Activated CD4-positive, alpha-beta T cell treated with anti-CD3 and anti-CD28 coated beads, Interleukin-2, amount 50 U/mL, for 1 hour (primary cell): Measurements from ENCODE around the gene HYPK.
"Not testable (repeated sequence)": the region's sequence is repeated elsewhere in the genome, so short reads cannot be mapped to it uniquely, and the experiment has no call there.

Source experiments
- DNase-seq: peaks from one replicate; pipeline ENCODE4 v3.0.0-alpha.2; 2020

HYPK gene

GRCh38 chr15:43796566-43796965, 3.8 kb upstream of the HYPK start:
- no peak for DNase-seq

DNA sequence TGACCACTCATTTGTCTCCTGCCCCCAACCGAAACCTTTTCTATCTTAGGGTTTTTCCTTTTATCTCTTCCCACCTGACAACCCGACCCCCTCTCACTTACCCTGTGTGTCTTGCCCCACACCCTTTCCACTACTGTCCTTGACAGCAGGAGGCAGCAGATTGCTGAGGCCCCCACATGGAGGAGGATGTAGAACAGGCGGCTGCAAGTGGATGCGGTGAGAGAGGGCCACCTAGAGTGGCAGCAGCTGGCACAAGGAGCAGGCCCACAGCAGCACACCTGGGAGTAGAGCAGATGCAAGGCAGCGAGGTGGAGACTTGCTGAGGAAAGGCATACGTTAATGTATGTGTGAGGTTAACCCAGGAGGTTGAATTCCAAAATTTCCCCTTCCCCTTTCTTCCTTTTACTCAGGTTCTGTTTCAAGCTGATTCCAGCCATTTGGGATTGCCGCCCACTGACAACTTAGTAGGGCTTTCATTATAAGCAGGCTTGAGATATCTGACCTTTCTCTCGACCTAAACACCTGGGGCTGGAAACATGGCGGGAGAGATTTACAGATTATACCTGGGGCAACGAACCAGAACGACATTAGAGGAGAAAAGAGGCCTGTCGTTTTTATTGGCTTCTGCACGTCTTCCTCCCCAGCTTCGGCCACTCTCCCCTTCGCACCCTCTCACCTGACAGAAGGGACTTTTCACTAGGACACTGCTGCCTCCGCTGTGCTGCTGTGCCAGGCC, 1.0 kb upstream of the HYPK start:
- DNase-seq = no peak

DNA sequence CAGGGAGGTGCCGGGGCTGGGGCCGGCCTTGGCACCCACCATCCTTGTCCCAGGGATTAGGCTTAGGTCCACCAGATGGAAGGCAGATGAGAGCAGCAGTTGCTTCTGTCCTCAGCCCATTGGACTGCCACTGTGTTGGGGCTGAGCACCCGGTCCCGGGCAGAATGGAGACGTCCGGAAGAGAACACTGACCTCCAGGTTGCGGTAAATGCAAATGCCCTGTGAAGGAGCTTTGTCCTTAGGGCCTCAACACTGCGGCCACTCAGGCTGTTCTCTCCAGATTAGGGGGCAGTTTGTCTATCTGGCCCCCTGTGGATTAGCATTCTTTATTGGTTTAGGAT, 484 bp upstream of the HYPK start, which contains the start of gene SERINC4:
SERINC4 (minus strand) TSS at position 276 of the 341 bp plus-strand sequence; CDS start at position 42, 234 bp downstream.
- no peak for DNase-seq

DNA sequence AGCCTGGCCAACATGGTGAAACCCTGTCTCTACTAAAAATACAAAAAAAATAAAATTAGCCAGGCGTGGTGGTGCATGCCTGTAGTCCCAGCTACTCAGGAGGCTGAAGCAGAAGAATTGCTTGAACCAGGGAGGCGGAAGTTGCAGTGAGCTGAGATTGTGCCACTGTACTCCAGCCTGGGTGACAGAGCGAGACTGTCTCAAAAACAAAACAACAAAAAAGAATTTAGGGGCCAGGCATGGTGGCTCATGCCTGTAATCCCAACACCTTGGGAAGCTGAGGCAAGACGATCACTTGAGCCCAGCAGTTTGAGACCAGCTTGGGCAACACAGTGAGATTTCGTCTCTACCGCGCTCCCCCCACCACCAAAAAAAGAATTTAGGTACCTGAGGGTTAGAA, 2.3 kb downstream of the HYPK start:
- DNase-seq = not testable (repeated sequence)

DNA sequence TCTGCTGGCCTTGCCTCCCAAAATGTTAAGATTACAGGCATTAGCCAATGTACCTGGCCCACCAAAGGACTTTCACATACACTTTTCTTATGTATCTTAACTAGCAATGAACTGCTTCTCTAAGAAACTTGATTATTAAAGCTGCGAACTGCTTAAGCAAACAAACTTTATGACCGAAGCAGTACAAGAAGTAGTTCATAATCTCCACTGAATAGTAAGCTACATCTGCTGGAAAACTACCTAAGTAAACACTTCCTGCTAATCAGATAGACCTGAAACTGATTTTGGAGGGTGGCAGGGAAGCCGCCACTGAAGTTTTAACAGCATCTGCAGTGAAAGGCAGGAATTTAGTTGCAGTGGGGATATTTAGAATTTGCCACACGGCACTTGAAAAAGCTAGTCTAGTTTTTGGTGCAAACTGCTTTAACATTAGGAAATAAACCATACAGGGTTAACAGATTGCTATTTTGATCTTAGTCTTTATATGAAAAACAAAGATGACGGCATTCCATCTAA, 8.1 kb downstream of the HYPK start:
- DNase-seq = no peak

DNA sequence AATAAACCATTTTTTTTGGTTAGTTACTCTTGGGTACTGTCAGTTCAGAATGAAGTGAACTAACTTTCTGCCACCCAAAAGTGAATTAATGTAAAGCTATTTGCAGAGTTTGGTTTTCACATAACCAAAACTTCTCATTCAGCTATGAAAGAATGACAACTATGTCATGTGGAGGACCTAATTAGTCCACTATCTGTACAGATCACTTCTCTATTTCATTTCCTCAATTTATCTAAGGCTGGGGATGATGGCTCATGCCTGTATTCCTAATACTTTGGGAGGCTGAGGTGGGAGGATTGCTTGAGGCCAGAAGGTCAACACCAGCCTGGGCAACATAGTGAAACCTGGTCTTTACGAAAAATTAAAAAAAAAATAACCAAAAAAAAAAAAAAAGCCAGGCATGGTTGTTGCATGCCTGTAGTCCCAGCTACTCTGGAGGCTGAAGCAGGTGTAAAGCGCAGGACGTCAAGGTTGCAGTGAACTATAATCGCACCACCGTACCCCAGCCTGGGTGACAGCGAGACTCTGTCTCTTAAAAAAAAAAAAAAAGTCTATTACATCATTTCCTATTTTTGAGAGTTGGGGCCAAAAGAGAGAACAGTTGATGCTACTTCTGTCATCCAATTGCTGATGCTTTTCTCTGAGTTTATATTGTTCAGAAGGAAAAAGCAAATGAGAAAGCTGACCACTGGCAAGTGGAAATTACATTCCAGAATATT, 8.7 kb downstream of the HYPK start:
- no peak for DNase-seq

- not testable (repeated sequence) for DNase-seq
Measured at GRCh38 chr15:43815064-43815463, 14.7 kb downstream of the HYPK start.

DNA sequence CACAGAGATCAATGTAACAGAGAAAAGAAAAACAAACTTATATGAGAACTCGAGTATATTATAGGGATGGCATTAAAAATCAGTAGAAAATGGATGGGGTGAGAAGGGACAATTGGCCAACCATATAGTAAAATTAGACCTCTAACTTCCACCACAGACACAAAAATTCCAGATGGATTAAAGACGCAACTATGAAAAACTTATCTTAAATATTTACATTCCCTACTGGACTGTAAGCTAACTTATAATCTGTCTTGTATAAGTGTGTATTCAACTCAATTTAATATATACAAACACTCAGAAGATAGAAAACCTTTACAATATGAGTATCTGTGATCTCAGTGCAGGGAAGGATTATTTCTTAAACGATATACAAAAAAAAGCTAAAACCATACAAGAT, 21.1 kb downstream of the HYPK start:
- DNase-seq = no peak

- peak; percentile 87 for DNase-seq
Measured at GRCh38 chr15:43824302-43825246, 24.2 kb downstream of the HYPK start, which contains the start of gene MFAP1. Gene MFAP1 (minus strand): TSS chr15:43824690. CDS start chr15:43824569, 121 bp downstream.

DNA sequence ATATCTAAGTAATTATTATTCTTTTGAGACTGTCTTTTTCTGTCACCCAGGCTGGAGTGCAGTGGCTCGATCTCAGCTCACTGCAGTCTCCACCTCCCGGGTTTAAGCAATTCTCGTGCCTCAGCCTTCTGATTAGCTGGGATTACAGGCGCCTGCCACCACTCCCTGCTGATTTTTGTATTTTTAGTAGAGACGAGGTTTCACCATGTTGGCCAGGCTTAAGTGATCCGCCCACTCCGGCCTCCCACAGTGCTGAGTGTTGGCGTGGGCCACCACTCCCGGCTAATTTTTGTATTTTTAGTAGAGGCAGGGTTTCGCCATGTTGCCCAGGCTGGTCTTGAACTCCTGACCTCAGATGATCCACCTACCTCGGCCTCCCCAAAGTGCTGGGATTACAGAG, 24.9 kb downstream of the HYPK start:
- DNase-seq = not testable (repeated sequence)

- DNase-seq = no peak
Measured at GRCh38 chr15:43826029-43826507, 25.7 kb downstream of the HYPK start.

GRCh38 chr15:43826508-43827341, 26.3 kb downstream of the HYPK start, which contains the start of gene WDR76:
Gene WDR76 (plus strand): TSS chr15:43827002. CDS start chr15:43827033, 31 bp downstream.
- peak; percentile 50 for DNase-seq

- no peak for DNase-seq
Measured at GRCh38 chr15:43828061-43828657, 27.8 kb downstream of the HYPK start.

DNA sequence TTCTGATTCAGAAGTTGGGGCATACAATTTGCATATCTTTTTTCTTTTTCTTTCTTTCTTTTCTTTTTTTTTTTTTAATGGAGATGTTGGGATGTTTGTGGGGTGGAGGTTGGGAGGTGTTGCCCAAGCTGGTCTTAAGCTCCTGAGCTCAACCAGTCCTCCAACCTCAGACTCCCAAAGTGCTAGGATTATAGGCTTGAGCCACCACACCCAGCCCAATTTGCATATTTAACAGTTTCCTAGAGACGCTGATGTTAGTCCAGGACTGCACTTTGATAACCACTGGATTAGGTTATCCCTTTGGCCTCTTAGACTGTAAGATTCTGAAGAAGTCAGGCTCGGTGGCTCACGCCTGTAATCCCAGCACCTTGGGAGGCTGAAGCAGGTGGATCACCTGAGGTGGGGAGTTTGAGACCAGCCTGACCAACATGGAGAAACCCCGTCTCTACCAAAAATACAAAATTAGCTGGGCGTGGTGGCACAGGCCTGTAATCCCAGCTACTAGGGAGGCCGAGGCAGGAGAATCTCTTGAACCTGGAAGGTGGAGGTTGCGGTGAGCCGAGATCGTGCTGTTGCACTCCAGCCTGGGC, 29.6 kb downstream of the HYPK start:
- DNase-seq = not testable (repeated sequence)

DNA sequence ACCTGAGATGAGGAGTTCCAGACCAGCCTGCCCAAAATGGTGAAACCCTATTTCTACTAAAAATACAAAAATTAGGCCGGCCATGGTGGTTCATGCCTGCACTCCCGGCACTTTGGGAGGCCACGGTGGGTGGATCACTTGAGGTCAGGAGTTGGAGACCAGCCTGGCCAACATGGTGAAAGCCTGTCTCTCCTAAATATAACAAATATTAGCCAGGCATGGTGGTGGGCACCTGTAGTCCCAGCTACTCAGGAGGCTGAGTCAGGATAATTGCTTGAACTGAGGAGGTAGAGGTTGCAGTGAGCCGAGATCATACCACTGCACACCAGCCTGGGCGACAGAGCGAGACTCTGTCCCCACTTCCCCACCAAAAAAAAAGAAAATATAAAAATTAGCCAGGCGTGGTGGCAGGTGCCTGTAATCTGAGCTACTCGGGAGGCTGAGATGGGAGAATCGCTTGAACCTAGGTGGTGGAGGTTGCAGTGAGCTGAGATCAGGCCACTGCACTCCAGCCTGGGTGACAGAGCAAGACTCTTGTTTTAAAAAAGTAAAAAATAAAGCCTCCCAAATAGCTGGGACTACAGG, 30.4 kb downstream of the HYPK start:
- DNase-seq = not testable (repeated sequence)

DNA sequence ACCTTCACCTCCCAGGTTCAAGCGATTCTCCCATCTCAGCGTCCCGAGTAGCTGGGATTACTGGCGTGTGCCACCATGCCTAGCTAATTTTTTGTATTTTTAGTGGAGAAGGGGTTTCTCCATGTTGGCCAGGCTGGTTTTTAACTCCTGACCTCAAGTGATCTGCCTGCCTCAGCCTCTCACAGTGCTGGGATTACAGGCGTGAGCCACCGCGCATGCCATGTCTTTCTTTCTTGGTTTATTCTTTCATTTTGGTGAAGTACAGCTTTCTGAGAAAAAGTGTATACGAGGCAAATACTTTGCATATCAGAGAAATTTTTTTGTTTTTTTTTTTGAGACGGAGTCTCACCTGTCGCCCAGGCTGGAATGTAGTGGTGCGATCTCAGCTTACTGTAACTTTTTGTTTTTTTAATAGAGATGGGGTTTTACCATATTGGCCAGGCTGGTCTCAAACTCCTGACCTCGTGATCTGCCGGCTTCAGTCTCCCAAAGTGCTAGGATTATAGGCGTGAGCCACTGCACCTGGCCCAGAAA, 31.2 kb downstream of the HYPK start:
- not testable (repeated sequence) for DNase-seq

GRCh38 chr15:43832485-43832884, 32.1 kb downstream of the HYPK start:
- not testable (repeated sequence) for DNase-seq

GRCh38 chr15:43845421-43845820, 45.0 kb downstream of the HYPK start:
- DNase-seq = no peak

DNA sequence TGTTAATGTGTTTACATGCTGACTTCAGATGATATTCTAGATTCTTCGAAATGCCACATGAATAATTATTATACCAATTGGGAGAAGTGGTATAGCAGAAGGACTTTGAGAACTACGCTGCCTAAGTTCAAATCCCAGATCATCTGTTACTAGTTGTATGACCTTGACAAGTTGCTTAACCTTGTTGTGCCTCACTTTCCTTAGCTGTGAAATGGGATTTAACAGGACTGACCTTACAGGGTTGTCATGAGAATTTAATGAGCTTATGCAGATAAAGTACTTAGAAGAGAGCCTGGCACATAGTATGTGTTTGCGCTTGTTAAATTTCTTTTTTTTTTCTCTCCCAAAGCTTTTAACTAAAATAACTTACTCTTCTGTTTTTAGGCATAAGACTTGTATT, 50.9 kb downstream of the HYPK start:
- no peak for DNase-seq

DNA sequence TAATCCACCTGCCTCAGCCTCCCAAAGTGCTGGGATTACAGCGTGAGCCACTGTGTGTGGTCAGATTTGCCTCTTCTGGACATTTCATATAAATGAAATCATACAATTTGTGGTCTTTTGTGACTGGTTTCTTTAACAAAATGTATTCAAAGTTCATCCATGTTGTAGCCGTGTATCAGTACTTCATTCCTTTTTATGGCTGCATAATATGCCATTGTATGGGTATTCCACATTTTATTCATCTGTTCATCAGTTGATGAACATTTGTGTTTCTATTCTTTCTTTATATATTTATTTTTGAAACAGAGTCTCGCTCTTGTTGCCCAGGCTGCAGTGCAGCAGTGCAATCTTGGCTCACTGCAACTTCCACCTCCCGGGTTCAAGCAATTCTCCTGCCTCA, 52.2 kb downstream of the HYPK start:
- no peak for DNase-seq
